Activated T-cell treated with anti-CD3 and anti-CD28 coated beads, Interleukin-2, amount 50 U/mL, for 24 hours (primary cell): Measurements from ENCODE around the gene LRRC18.

ENCODE experiments used
- DNase-seq: peaks from one replicate; pipeline ENCODE4 v3.0.0-alpha.2; 2020
- H3K27ac Mint-ChIP-seq: 2 replicates; pipeline ENCODE4 v1.8.0; 2020; ENCODE audit warnings: mild to moderate bottlenecking, mixed read lengths
- H3K27me3 Mint-ChIP-seq: 2 replicates; pipeline ENCODE4 v1.8.0; 2020; ENCODE audit warnings: mixed read lengths
- H3K36me3 Mint-ChIP-seq: 2 replicates; pipeline ENCODE4 v1.8.0; 2020; ENCODE audit warnings: low read depth, mixed read lengths
- H3K4me1 Mint-ChIP-seq: 2 replicates; pipeline ENCODE4 v1.8.0; 2020; ENCODE audit warnings: low read depth, mixed read lengths
- H3K4me3 Mint-ChIP-seq: 2 replicates; pipeline ENCODE4 v1.8.0; 2020; ENCODE audit warnings: mild to moderate bottlenecking, moderate library complexity, mixed read lengths
- H3K9me3 Mint-ChIP-seq: 2 replicates; pipeline ENCODE4 v1.8.0; 2020; ENCODE audit warnings: mixed read lengths

LRRC18 gene

DNA sequence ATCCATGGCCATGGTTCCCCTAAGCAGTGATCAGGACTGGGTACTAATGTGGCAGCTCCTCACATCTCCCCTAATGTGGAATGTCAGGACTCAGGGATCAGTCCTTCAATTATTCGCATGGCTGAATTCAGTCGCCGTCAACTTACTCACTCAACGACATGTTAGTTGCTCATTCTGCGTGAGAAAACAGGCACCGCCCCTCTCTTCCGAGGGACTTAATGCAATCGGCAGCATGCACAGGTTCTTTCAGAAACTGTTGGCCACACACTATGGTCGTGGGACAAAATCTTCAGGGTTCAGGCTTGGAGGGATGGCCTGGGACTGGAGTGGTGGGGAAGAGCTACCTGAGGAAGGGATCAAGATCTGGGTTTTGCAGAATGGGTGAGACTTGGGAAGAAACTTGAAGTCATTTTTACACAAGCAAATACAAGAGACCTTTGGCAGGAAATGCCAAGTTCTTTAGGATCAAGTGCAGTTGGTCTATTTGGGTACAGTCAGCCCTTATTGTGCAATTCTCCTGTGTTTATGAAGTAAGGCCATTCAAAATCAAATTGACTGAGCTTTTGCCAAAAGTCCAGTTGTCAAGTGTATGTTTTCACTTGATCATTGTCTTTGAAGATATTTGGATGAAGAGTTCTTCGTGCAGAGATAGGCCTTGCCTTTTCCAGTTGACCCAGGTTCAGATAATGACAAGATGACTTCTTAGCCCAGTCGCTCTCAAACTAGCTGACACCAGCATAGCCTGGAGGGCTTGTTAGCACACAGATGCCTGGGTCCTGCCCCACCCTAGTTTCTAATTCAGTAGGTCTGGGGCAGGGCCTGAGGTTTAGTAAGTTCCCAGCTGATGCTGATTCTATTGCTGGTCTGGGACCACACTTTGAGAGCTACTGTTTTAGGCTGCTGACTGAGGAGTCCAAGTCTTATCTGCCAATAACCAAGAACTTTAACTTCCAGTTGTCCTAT is 48.5 kb downstream of the LRRC18 start:
- Mint-ChIP-seq H3K36me3 (no peaks in the 10 kb centered on the region), H3K4me3 (no peak overlapping the region), H3K9me3 (no peaks in the 10 kb centered on the region), H3K27me3 (no peaks in the 10 kb centered on the region), H3K27ac (no peak overlapping the region), H3K4me1 (no peaks in the 10 kb centered on the region)
- DNase-seq, result no peak

DNA sequence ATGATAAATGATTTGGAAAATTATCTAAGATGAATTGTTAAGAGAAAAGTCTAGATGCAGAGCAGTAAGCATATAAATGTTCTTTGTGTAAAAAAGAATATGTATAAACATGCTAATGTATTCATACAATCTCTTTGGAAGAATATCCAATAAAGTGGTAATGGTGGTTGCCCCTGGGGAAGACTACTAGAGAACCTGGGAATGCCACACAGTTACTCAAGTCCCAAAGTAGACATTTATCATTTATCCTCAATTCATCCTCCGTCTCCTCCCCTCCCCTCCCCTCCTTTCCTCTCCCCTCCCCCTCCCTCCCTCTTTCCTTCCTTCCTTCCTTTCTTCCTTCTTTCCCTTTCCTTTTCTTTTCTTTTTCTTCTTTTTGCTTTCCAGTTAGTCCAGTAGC is 51.7 kb downstream of the LRRC18 start:
- no peak overlapping the region for H3K4me3 Mint-ChIP-seq
- no peak for DNase-seq
- no peaks in the 10 kb centered on the region for H3K9me3 Mint-ChIP-seq
- no peaks in the 10 kb centered on the region for H3K36me3 Mint-ChIP-seq
- H3K4me1 Mint-ChIP-seq, result no peaks in the 10 kb centered on the region
- no peak overlapping the region for H3K27ac Mint-ChIP-seq
- peaks cover 2% of the 10 kb centered on the region for H3K27me3 Mint-ChIP-seq

DNA sequence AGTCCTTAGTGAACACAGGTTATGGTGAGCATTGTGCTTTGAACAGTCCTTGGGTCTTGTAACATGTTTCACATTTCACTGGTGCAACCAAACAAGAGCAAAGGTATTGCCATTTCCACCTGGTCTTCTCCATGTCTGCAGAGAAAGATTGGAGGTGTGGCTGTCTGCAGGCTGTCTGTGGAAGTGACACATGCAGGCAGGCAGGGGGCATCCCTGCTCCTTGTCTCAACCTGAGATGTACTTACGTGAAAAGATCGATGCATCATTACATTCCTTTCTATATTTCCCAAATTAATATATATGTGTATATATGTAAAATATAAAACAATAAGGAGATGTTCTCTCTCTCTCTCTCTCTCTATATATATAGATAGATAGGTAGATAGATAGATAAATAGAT is 54.3 kb downstream of the LRRC18 start:
- Mint-ChIP-seq H3K4me3 (no peak overlapping the region), H3K9me3 (no peaks in the 10 kb centered on the region), H3K36me3 (no peaks in the 10 kb centered on the region), H3K27me3 (peaks cover 2% of the 10 kb centered on the region), H3K4me1 (no peaks in the 10 kb centered on the region), H3K27ac (no peak overlapping the region)
- DNase-seq, result no peak

DNA sequence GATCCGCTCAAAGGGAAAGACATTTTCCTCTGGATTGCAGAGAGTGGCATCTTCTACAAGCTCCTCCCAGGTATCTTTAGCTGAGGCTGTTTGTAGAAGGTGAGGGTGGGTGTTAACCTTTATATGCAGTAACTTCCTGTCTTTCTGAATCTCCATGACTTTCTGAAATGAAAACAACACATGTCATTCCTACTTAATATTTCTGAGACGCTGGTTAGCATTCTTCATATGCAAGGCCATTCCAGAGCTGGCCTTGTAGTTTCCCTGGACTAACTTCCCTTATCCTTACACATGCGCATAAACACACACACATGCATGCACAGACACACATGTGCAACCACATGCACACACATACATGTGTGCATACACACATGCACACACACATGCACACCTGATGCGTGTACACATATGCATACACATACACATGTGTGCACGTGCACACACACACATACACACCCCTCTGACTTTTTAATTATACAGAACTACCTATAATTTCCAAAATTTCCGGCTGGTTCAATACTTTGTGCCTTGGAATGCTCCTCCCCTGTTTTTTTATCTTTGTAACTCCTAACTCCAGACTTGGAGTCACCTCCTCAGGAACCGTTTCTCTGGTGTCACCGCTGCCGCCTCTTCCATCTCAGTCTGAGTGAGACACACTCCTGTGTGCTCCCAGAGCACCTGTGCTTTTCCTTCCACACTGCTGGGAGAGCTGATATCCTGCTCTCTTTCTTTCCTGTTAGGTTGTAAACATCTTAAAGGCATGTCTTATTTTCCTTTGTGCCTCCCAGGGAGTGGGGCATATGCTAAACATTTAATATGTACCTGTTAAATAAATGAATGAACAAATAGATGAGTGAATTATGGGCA is 55.2 kb downstream of the LRRC18 start:
- H3K4me3 Mint-ChIP-seq, result no peak overlapping the region
- peaks cover 2% of the 10 kb centered on the region for H3K27me3 Mint-ChIP-seq
- no peaks in the 10 kb centered on the region for H3K36me3 Mint-ChIP-seq
- H3K27ac Mint-ChIP-seq, result no peak overlapping the region
- no peaks in the 10 kb centered on the region for H3K4me1 Mint-ChIP-seq
- DNase-seq, result no peak
- no peaks in the 10 kb centered on the region for H3K9me3 Mint-ChIP-seq

DNA sequence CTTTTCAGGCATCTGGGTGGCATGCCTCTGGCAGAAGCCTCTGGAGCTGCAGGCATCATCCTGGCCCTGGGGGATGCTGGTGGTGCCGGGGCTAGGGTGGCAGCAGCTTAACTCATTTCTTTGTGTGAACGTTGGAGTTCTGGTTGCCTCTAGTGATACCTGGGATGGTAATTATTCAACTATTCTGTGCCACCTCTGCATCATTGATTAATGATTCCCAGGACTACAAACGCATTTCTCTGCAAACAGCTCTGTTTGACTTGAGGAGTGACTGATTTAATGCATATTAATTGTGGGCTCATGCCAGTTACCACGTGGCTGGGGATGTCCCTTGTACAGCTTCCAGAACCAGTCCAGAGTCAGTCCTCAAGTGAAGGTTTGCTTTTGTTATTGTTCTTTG is 55.9 kb downstream of the LRRC18 start:
- Mint-ChIP-seq H3K36me3 (no peaks in the 10 kb centered on the region), H3K4me1 (no peaks in the 10 kb centered on the region), H3K4me3 (no peak overlapping the region), H3K27ac (no peak overlapping the region), H3K27me3 (peaks cover 2% of the 10 kb centered on the region), H3K9me3 (no peaks in the 10 kb centered on the region)
- no peak for DNase-seq

DNA sequence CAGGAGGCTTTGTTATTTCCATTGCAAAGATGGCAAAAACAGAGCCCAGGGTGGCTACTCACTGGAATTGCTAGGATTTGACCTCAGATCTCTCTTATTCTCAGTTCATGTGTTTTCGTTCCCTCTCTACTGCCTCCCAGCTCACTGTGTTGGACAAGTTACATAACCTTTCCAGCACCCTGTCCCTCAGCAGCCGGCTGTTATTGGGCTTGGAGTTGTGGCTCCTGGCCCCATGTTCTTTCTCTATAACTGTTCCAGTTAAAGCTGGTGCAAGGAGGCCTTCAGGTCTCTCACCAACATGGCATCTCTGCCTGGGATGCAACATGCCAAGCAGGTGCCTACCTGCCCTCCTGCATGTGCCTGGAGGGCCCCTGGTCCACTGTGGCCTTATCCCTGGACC is 56.8 kb downstream of the LRRC18 start:
- no peak for DNase-seq
- H3K27ac Mint-ChIP-seq, result no peak overlapping the region
- H3K27me3 Mint-ChIP-seq, result peaks cover 2% of the 10 kb centered on the region
- H3K36me3 Mint-ChIP-seq, result no peaks in the 10 kb centered on the region
- H3K4me3 Mint-ChIP-seq, result no peak overlapping the region
- no peaks in the 10 kb centered on the region for H3K9me3 Mint-ChIP-seq
- no peaks in the 10 kb centered on the region for H3K4me1 Mint-ChIP-seq

DNA sequence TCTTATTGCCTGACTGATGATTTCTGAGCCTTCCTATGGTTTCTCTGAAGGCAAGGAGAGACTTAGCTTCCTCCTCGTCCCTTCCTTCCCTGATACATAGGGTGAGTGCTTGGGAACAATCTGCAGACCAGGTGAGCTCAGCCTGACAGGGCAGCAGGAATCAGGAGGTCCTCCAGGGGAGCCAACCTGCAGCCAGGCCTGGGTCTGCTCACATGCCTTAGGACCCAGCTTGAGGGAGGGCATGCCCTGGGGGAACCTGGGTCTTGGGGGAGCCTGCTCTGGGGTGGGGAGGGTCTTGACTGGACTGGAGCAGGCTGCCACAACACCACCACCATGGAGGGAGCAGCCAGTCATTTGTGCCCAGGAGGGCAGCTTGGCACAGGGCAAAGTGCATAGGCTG is 57.7 kb downstream of the LRRC18 start:
- Mint-ChIP-seq H3K27ac (no peak overlapping the region), H3K9me3 (no peaks in the 10 kb centered on the region), H3K36me3 (no peaks in the 10 kb centered on the region), H3K4me1 (no peaks in the 10 kb centered on the region), H3K4me3 (no peak overlapping the region), H3K27me3 (peaks cover 2% of the 10 kb centered on the region)
- DNase-seq, result no peak

DNA sequence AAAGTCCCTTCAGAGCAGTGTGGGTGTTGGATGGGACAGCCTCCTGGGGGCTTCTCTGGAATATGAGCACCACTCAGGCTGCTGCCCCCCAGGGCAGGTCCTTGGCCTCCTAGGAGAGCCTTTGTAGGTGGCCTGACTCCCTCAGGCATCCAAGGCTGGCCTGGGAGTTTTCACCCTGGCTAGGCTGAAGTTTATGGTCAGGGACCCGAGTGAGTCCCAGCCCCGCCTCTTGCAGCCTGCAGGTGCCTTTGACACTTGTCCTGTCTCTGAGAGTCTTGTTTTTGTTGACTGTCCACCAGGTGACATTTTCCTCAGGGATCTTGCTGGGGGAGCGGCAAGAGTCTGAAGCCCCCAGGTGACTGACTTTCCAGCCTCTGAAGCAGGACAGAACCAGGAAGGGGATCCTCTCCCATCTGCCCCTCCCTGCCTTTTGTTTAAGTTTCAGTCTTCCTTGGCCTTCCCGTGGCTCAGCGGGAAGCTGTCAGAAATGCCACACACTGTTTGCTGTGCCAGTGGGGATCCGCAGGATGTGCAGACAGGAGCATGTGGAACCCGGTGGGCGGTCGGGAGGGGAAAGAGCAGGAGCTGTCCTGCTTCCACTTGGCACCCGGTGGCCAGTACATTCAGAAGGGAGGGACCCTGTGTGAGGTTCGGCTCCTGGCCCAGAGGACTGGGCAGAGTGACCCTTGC is 59.5 kb downstream of the LRRC18 start:
- DNase-seq, result no peak
- Mint-ChIP-seq H3K4me3 (no peak overlapping the region), H3K4me1 (no peaks in the 10 kb centered on the region), H3K27ac (no peak overlapping the region), H3K27me3 (no peaks in the 10 kb centered on the region), H3K36me3 (no peaks in the 10 kb centered on the region), H3K9me3 (no peaks in the 10 kb centered on the region)

DNA sequence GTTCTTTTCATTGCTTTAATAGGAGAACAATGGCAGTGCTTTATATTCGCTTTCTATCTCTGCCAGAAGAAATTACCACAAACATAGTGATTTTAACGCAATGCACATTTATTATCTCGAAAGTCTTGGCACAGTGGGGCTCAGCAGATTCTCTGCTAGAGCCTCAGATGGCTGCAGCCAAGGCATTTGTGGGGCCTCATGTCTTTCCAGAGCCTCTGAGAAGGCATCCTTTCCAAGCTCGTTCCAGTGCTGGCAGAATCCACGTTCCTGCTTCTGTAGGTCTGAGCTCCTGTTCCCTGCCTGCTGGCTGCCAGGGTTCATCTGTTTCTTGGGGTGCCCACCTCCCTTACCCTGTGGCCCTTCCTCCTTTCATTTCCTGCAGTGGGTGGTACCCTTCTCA is 60.2 kb downstream of the LRRC18 start:
- Mint-ChIP-seq H3K27ac (no peak overlapping the region), H3K4me1 (no peaks in the 10 kb centered on the region), H3K4me3 (no peak overlapping the region), H3K27me3 (no peaks in the 10 kb centered on the region), H3K36me3 (no peaks in the 10 kb centered on the region), H3K9me3 (no peaks in the 10 kb centered on the region)
- DNase-seq, result no peak

DNA sequence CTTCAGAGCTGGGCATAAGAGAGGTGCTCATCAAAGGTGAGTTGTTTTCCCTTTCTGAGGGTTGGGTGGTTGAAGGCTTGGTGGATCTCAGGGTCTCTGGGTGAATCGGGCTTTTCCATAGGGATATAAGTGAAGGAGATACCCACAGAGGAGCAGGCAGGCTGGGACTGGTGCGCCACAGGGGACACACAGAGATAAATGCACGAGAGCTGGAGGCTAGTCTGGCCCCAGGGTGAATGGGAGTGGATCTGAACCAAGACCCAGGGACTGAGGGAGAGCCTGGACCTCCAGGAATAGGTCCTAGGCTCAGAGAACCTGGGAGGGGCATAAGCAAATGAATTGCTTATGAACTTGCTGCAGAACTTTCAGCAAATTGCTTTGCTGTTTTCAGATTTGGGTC is 61.5 kb downstream of the LRRC18 start:
- H3K27me3 Mint-ChIP-seq, result no peaks in the 10 kb centered on the region
- no peaks in the 10 kb centered on the region for H3K4me1 Mint-ChIP-seq
- H3K4me3 Mint-ChIP-seq, result no peak overlapping the region
- no peak for DNase-seq
- H3K36me3 Mint-ChIP-seq, result no peaks in the 10 kb centered on the region
- no peak overlapping the region for H3K27ac Mint-ChIP-seq
- H3K9me3 Mint-ChIP-seq, result no peaks in the 10 kb centered on the region

DNA sequence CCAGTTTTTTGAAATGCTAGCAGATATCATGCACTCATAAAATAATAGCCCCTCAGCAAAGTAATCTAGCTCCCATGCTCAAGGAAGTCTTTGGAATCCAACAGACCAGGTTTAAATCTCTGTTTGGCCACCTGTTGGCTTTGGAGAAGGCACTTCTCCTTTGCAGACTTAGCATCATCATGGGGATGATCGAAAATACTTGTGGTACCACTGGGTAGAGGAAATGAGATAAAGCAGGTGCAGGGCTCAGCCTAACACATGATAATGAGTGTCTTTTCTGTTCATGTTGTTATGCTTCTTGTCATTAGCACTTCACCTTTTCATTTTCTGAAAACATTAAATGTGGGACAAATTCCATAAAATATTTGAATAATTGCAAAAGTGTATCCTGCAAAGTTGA is 67.4 kb downstream of the LRRC18 start:
- Mint-ChIP-seq H3K27me3 (no peaks in the 10 kb centered on the region), H3K36me3 (no peaks in the 10 kb centered on the region), H3K4me1 (no peaks in the 10 kb centered on the region), H3K4me3 (no peak overlapping the region), H3K9me3 (no peaks in the 10 kb centered on the region), H3K27ac (no peak overlapping the region)
- DNase-seq, result no peak
